CD4-positive, alpha-beta memory T cell (primary cell): ENCODE results near the gene IFNA1. TPM values are rescaled to one million over a fixed set of nuclear protein-coding genes. Genes with fewer than 3 reads are reported as not detected.
A peak's percentile ranks its signal among the peaks of the same experiment; 100 is the strongest.
"Not testable (repeated sequence)": the region's sequence is repeated elsewhere in the genome, so short reads cannot be mapped to it uniquely, and the experiment has no call there.

Source experiments
- CTCF ChIA-PET: fragments of 350-600 bp; sonication (Branson Sonifier 250); formaldehyde crosslinking; loops from one replicate; lab custom pipeline; 2021; ENCODE audit warnings: inconsistent platforms; ENCODE audit not compliant: partially characterized antibody; lab: Charles Lee
- POLR2A ChIA-PET: fragments of 350-600 bp; sonication (Branson Sonifier 250); formaldehyde crosslinking; loops from one replicate; lab custom pipeline; 2021; ENCODE audit not compliant: partially characterized antibody; lab: Charles Lee
- DNase-seq, 5 donors: peaks; one replicate each; pipeline versions ENCODE4 v3.0.0 to v3.0.0-alpha.2; 2020 to 2022; ENCODE audit warnings: mixed read lengths in 1 of 5
- H3K27ac ChIP-seq: one replicate; pipeline ENCODE4 v1.7.0; 2013; ENCODE audit warnings: low read depth, low read length
- H3K27me3 ChIP-seq: 2 replicates; pipeline ENCODE4 v1.7.0; 2013; ENCODE audit warnings: mild to moderate bottlenecking, low read length, moderate library complexity; ENCODE audit not compliant: insufficient read depth
- H3K36me3 ChIP-seq: 2 replicates; pipeline ENCODE4 v1.7.0; 2013; ENCODE audit warnings: mild to moderate bottlenecking, low read length, moderate library complexity; ENCODE audit not compliant: insufficient read depth
- H3K4me1 ChIP-seq: 2 replicates; pipeline ENCODE4 v1.7.0; 2013; ENCODE audit warnings: mild to moderate bottlenecking, low read length, moderate library complexity; ENCODE audit not compliant: insufficient read depth
- H3K4me3 ChIP-seq, 2 donors: one replicate each; pipeline ENCODE4 v1.7.0; 2013; ENCODE audit warnings: low read length in 2 of 2, mild to moderate bottlenecking in 1 of 2
- H3K9me3 ChIP-seq, 2 donors: one replicate each; pipeline ENCODE4 v1.7.0; 2013; ENCODE audit warnings: low read length in 2 of 2, control low read depth in 1 of 2; ENCODE audit not compliant: control insufficient read depth in 1 of 2
- H3K27ac Mint-ChIP-seq, 7 donors: one replicate each; pipeline ENCODE4 v1.8.0; 2020 to 2021; ENCODE audit warnings: mixed read lengths in 7 of 7, mild to moderate bottlenecking in 6 of 7, inconsistent platforms in 3 of 7, moderate library complexity in 3 of 7
- H3K27me3 Mint-ChIP-seq, 2 donors: one replicate each; pipeline ENCODE4 v1.8.0; 2020 to 2021; ENCODE audit warnings: mixed read lengths in 2 of 2
- H3K36me3 Mint-ChIP-seq, 2 donors: one replicate each; pipeline ENCODE4 v1.8.0; 2020 to 2021; ENCODE audit warnings: mixed read lengths in 2 of 2, inconsistent platforms in 1 of 2, mild to moderate bottlenecking in 1 of 2
- H3K4me1 Mint-ChIP-seq, 4 donors: one replicate each; pipeline ENCODE4 v1.8.0; 2020 to 2021; ENCODE audit warnings: mixed read lengths in 4 of 4, mild to moderate bottlenecking in 1 of 4
- H3K4me3 Mint-ChIP-seq, 8 donors: one replicate each; pipeline ENCODE4 v1.8.0; 2020 to 2021; ENCODE audit warnings: mixed read lengths in 8 of 8, mild to moderate bottlenecking in 7 of 8, moderate library complexity in 6 of 8, inconsistent platforms in 3 of 8
- H3K9me3 Mint-ChIP-seq, 8 donors: one replicate each; pipeline ENCODE4 v1.8.0; 2020 to 2021; ENCODE audit warnings: mixed read lengths in 8 of 8, mild to moderate bottlenecking in 5 of 8, inconsistent platforms in 3 of 8, moderate library complexity in 1 of 8
- intact Hi-C: fragments of 100-400 bp; cut with micrococcal nuclease; formaldehyde crosslinking; loops from one replicate; pipeline ENCODE4 v1.15.1; 2023
- polyA plus RNA-seq, 2 donors: library from polyadenylated mRNA; unstranded; fragments of 300-500 nt; fragmentation: Illumina TruSeq; gene quantifications; one replicate each; pipeline ENCODE4 v1.2.3, GENCODE V29; 2021
- total RNA-seq, 2 experiments: library from RNA; stranded (reverse); gene quantifications; one replicate each; pipeline ENCODE4 v1.2.3, GENCODE V29; 2021

IFNA1 gene
- total and polyA plus RNA-seq, 4 experiments from 2014 or later: not detected

GRCh38 chr9:21428235-21428634, 12.0 kb upstream of the IFNA1 start:
- Mint-ChIP-seq H3K9me3 (no peaks in the 10 kb centered on the region), H3K4me3 (no peak overlapping the region), H3K4me1 (no peaks in the 10 kb centered on the region), H3K27me3 (peaks cover 17 to 22% of the 10 kb centered on the region in 2 donors), H3K36me3 (no peaks in the 10 kb centered on the region), H3K27ac (no peak overlapping the region)
- Histone ChIP-seq H3K4me1 (no peaks in the 10 kb centered on the region), H3K4me3 (no peak overlapping the region), H3K27ac (no peak overlapping the region), H3K9me3 (no peaks in the 10 kb centered on the region), H3K36me3 (no peaks in the 10 kb centered on the region), H3K27me3 (no peaks in the 10 kb centered on the region)
- ChIA-PET CTCF (interaction anchor here (0.6 kb wide), 1 partner anchor 33 kb away, joined by 4 read pairs; no protein-coding TSS in a partner anchor), POLR2A (no interaction called here)
- no peak for DNase-seq
- intact Hi-C loops: no loop called here

GRCh38 chr9:21429191-21429590, 11.0 kb upstream of the IFNA1 start:
- H3K27ac ChIP-seq: no peak overlapping the region
- POLR2A ChIA-PET: no interaction called here
- no peak overlapping the region for H3K4me3 Mint-ChIP-seq
- CTCF ChIA-PET: no interaction called here
- no peak overlapping the region for H3K4me3 ChIP-seq
- no peaks in the 10 kb centered on the region for H3K36me3 Mint-ChIP-seq
- intact Hi-C loops: no loop called here
- H3K4me1 ChIP-seq: no peaks in the 10 kb centered on the region
- H3K36me3 ChIP-seq: no peaks in the 10 kb centered on the region
- H3K4me1 Mint-ChIP-seq: no peaks in the 10 kb centered on the region
- H3K9me3 Mint-ChIP-seq: no peaks in the 10 kb centered on the region
- no peak overlapping the region for H3K27ac Mint-ChIP-seq
- H3K9me3 ChIP-seq: no peaks in the 10 kb centered on the region
- H3K27me3 Mint-ChIP-seq: peaks cover 23 to 26% of the 10 kb centered on the region in 2 donors
- no peaks in the 10 kb centered on the region for H3K27me3 ChIP-seq
- no peak for DNase-seq

- ChIA-PET POLR2A (no interaction called here), CTCF (interaction anchor here (0.7 to 4.0 kb wide), 9 partner anchors 10 to 358 kb away, joined by 3 to 24 read pairs (median 5); no protein-coding TSS in a partner anchor)
- Mint-ChIP-seq H3K36me3 (no peaks in the 10 kb centered on the region), H3K27ac (no peak overlapping the region), H3K4me3 (no peak overlapping the region), H3K4me1 (no peaks in the 10 kb centered on the region), H3K27me3 (peaks cover 18 to 21% of the 10 kb centered on the region in 2 donors), H3K9me3 (no peaks in the 10 kb centered on the region)
- no peaks in the 10 kb centered on the region for H3K9me3 ChIP-seq
- H3K36me3 ChIP-seq: no peaks in the 10 kb centered on the region
- no peak overlapping the region for H3K27ac ChIP-seq
- no peak overlapping the region for H3K4me3 ChIP-seq
- no peaks in the 10 kb centered on the region for H3K27me3 ChIP-seq
- no peaks in the 10 kb centered on the region for H3K4me1 ChIP-seq
- intact Hi-C loops: no loop called here
- DNase-seq: no peak
Measured at GRCh38 chr9:21432672-21433425, 7.4 kb upstream of the IFNA1 start.

GRCh38 chr9:21434202-21435014, 5.8 kb upstream of the IFNA1 start:
- Mint-ChIP-seq H3K27me3 (peaks cover 14 to 19% of the 10 kb centered on the region in 2 donors), H3K4me3 (no peak overlapping the region), H3K27ac (no peak overlapping the region), H3K4me1 (no peaks in the 10 kb centered on the region), H3K36me3 (no peaks in the 10 kb centered on the region), H3K9me3 (no peaks in the 10 kb centered on the region)
- H3K4me1 ChIP-seq: no peaks in the 10 kb centered on the region
- peak; percentile 31 to 55 (median 40) for DNase-seq
- H3K9me3 ChIP-seq: no peaks in the 10 kb centered on the region
- ChIA-PET POLR2A (interaction anchor here (0.7 to 1.1 kb wide), 2 partner anchors 108 to 371 kb away, joined by 3 read pairs; no protein-coding TSS in a partner anchor), CTCF (interaction anchor here (0.6 to 4.0 kb wide), 34 partner anchors 9 to 685 kb away, joined by 3 to 28 read pairs (median 4); partner anchors contain the start of gene KLHL9)
- intact Hi-C loops: loop anchor here (1.0 kb wide), 3 partner anchors 21 to 355 kb away; no protein-coding TSS in a partner anchor
- no peak overlapping the region for H3K4me3 ChIP-seq
- no peak overlapping the region for H3K27ac ChIP-seq
- no peaks in the 10 kb centered on the region for H3K36me3 ChIP-seq
- no peaks in the 10 kb centered on the region for H3K27me3 ChIP-seq

- DNase-seq, H3K4me3 Mint-ChIP-seq, intact Hi-C loops, H3K27me3 ChIP-seq, H3K4me1 ChIP-seq, H3K4me1 Mint-ChIP-seq, H3K9me3 ChIP-seq, H3K4me3 ChIP-seq, H3K27ac ChIP-seq, H3K36me3 ChIP-seq, H3K36me3 Mint-ChIP-seq, H3K9me3 Mint-ChIP-seq, H3K27ac Mint-ChIP-seq: not testable (repeated sequence)
- CTCF ChIA-PET: interaction anchor here (0.6 to 4.0 kb wide), 31 partner anchors 9 to 685 kb away, joined by 3 to 28 read pairs (median 3); partner anchors contain the start of gene KLHL9
- POLR2A ChIA-PET: interaction anchor here (1.1 kb wide), 1 partner anchor 109 kb away, joined by 3 read pairs; no protein-coding TSS in a partner anchor
- H3K27me3 Mint-ChIP-seq: peaks cover 14 to 19% of the 10 kb centered on the region in 2 donors
Measured at GRCh38 chr9:21435015-21435383, 5.2 kb upstream of the IFNA1 start.

- no peaks in the 10 kb centered on the region for H3K36me3 Mint-ChIP-seq
- H3K9me3 ChIP-seq: no peaks in the 10 kb centered on the region
- ChIA-PET POLR2A (interaction anchor here (0.6 to 0.7 kb wide), 2 partner anchors 249 to 370 kb away, joined by 3 read pairs; no protein-coding TSS in a partner anchor), CTCF (interaction anchor here (1.1 to 3.3 kb wide), 3 partner anchors 9 to 48 kb away, joined by 3 to 28 read pairs (median 5); no protein-coding TSS in a partner anchor)
- H3K27me3 ChIP-seq: no peaks in the 10 kb centered on the region
- H3K27me3 Mint-ChIP-seq: no peaks in the 10 kb centered on the region
- no peaks in the 10 kb centered on the region for H3K9me3 Mint-ChIP-seq
- intact Hi-C loops: no loop called here
- peaks cover 10 to 16% (median 13%) of the 10 kb centered on the region in 4 donors for H3K4me1 Mint-ChIP-seq
- H3K27ac Mint-ChIP-seq: peak overlapping the region; percentile 28 to 91 (median 88)
- H3K27ac ChIP-seq: no peak overlapping the region
- peak overlapping the region; percentile 43 to 66 (median 56) for H3K4me3 Mint-ChIP-seq
- no peaks in the 10 kb centered on the region for H3K36me3 ChIP-seq
- peak; percentile 65 to 77 (median 69) for DNase-seq
- no peak overlapping the region for H3K4me3 ChIP-seq
- peaks cover 16% of the 10 kb centered on the region for H3K4me1 ChIP-seq
Measured at GRCh38 chr9:21443849-21444625, 3.8 kb downstream of the IFNA1 start.
